Measurements from ENCODE around the gene ST6GALNAC1.
A peak's percentile ranks its signal among the peaks of the same experiment; 100 is the strongest.

ST6GALNAC1 gene

GRCh38 chr17:76675648-76676047 is 32.1 kb upstream of the ST6GALNAC1 start:
- DNase-seq: no peak

GRCh38 chr17:76674600-76674999 is 31.0 kb upstream of the ST6GALNAC1 start:
- DNase-seq: no peak

- DNase-seq: no peak
Observed at GRCh38 chr17:76673729-76674128, 30.2 kb upstream of the ST6GALNAC1 start.

GRCh38 chr17:76672892-76673291 is 29.3 kb upstream of the ST6GALNAC1 start:
- no peak for DNase-seq

GRCh38 chr17:76672270-76672851 is 28.8 kb upstream of the ST6GALNAC1 start:
- DNase-seq: no peak

GRCh38 chr17:76671912-76672262 is 28.3 kb upstream of the ST6GALNAC1 start:
- no peak for DNase-seq

- peak; percentile 100 for DNase-seq
Observed at GRCh38 chr17:76671123-76671911, 27.8 kb upstream of the ST6GALNAC1 start.

- DNase-seq: no peak
Observed at GRCh38 chr17:76670718-76671122, 27.2 kb upstream of the ST6GALNAC1 start.

GRCh38 chr17:76670020-76670717 is 26.6 kb upstream of the ST6GALNAC1 start:
- DNase-seq: no peak

GRCh38 chr17:76667786-76668453 is 24.4 kb upstream of the ST6GALNAC1 start:
- no peak for DNase-seq

GRCh38 chr17:76667491-76667755 is 23.9 kb upstream of the ST6GALNAC1 start:
- DNase-seq: no peak

GRCh38 chr17:76660656-76661042 is 17.1 kb upstream of the ST6GALNAC1 start:
- DNase-seq: no peak

- peak; percentile 42 for DNase-seq
Observed at GRCh38 chr17:76659928-76660655, 16.5 kb upstream of the ST6GALNAC1 start.

- DNase-seq: no peak
Observed at GRCh38 chr17:76658242-76658662, 14.7 kb upstream of the ST6GALNAC1 start.

- DNase-seq: no peak
Observed at GRCh38 chr17:76657505-76658241, 14.1 kb upstream of the ST6GALNAC1 start.

- no peak for DNase-seq
Observed at GRCh38 chr17:76654408-76654807, 10.9 kb upstream of the ST6GALNAC1 start.

GRCh38 chr17:76650504-76650903 is 6.9 kb upstream of the ST6GALNAC1 start:
- no peak for DNase-seq

GRCh38 chr17:76646712-76647111 is 3.2 kb upstream of the ST6GALNAC1 start:
- DNase-seq: no peak

- DNase-seq: no peak
Observed at GRCh38 chr17:76645481-76645880, 1.9 kb upstream of the ST6GALNAC1 start.

GRCh38 chr17:76644995-76645394 is 1.4 kb upstream of the ST6GALNAC1 start:
- DNase-seq: no peak

- DNase-seq: no peak
Observed at GRCh38 chr17:76642994-76643393, 563 bp downstream of the ST6GALNAC1 start.

GRCh38 chr17:76642032-76642561 is 1.5 kb downstream of the ST6GALNAC1 start:
- DNase-seq: no peak

Data from activated CD4-positive, alpha-beta T cell treated with anti-CD3 and anti-CD28 coated beads, Interleukin-2, Interleukin-6, amounts not matched to agents 100 ng/mL and 50 ng/mL, durations not matched to agents 16 hours and 8 hours (primary cell).